GM19452 (cell line): ENCODE results near the gene VAPA.

ENCODE experiments used
- ATAC-seq: cut with Tn5 transposase; IDR thresholded peaks from one replicate; pipeline ENCODE4 v1.9.1; 2021; ENCODE audit not compliant: unreplicated experiment

The VAPA gene

GRCh38 chr18:9913526-9914333 lies at the start of gene VAPA:
VAPA (plus strand) TSS chr18:9914016; CDS start chr18:9914257, 241 bp downstream.
- peak; percentile 81 for ATAC-seq

GRCh38 chr18:9865764-9866490 lies 47.9 kb upstream of the VAPA start:
- no peak for ATAC-seq

GRCh38 chr18:9866627-9867026 lies 47.2 kb upstream of the VAPA start:
- ATAC-seq = no peak

GRCh38 chr18:9867071-9867594 lies 46.7 kb upstream of the VAPA start:
- ATAC-seq = no peak

GRCh38 chr18:9868857-9869714 lies 44.7 kb upstream of the VAPA start:
- ATAC-seq = no peak

- ATAC-seq = peak; percentile 76
These were observed 43.9 kb upstream of the VAPA start for GRCh38 chr18:9869715-9870430.

- peak; percentile 31 for ATAC-seq
These were observed 43.3 kb upstream of the VAPA start for GRCh38 chr18:9870431-9871008.

- no peak for ATAC-seq
These were observed 42.5 kb upstream of the VAPA start for GRCh38 chr18:9871244-9871746.

- no peak for ATAC-seq
These were observed 41.0 kb upstream of the VAPA start for GRCh38 chr18:9872823-9873222.

- ATAC-seq = no peak
These were observed 39.1 kb upstream of the VAPA start for GRCh38 chr18:9874728-9875127.

GRCh38 chr18:9876212-9876866 lies 37.5 kb upstream of the VAPA start:
- no peak for ATAC-seq

GRCh38 chr18:9876867-9877654 lies 36.8 kb upstream of the VAPA start:
- no peak for ATAC-seq

- ATAC-seq = no peak
These were observed 36.2 kb upstream of the VAPA start for GRCh38 chr18:9877655-9878014.

GRCh38 chr18:9878095-9878494 lies 35.7 kb upstream of the VAPA start:
- no peak for ATAC-seq

- ATAC-seq = no peak
These were observed 35.0 kb upstream of the VAPA start for GRCh38 chr18:9878783-9879242.

- ATAC-seq = no peak
These were observed 29.7 kb upstream of the VAPA start for GRCh38 chr18:9884090-9884489.

GRCh38 chr18:9884532-9885140 lies 29.2 kb upstream of the VAPA start:
- no peak for ATAC-seq
